Effector CD8-positive, alpha-beta T cell (primary cell): ENCODE data around the gene PRKCZ.
"Not testable (repeated sequence)": the region's sequence is repeated elsewhere in the genome, so short reads cannot be mapped to it uniquely, and the experiment has no call there.

Experiments
- DNase-seq: peaks from one replicate; lab custom pipeline; 2025; lab: John Stamatoyannopoulos, UW

PRKCZ gene

DNA sequence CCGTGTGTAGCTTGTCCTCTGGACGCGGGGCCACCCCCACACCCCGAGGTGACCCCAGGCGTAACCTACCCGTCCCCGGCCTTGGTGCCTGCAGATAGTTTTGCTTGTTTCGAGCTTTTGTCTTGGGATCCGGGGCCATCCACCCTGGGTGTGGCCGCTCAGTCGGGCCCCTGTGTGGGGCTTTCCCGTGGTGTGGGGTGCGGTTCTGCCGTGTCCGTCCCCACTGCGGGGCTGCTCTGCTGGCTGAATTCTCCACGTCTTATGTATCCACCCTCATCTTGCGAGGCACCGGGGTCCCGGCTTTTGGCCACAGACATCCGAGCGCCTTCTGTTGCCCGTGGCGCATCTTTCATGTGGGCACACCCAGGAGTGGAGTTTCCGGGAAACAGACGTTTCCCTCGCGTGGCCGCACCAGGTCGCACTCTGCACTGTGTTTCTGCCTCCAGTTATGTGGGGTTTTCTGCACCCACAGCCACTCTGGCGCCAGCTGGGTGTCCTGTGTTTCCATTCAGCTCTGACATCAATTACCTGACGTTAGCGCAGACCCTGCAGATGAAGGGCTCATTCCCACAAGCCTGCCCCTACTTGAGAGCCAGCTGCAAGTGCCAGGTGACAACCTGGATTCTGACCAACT lies 64.9 kb downstream of the PRKCZ start:
- DNase-seq: no peak

DNA sequence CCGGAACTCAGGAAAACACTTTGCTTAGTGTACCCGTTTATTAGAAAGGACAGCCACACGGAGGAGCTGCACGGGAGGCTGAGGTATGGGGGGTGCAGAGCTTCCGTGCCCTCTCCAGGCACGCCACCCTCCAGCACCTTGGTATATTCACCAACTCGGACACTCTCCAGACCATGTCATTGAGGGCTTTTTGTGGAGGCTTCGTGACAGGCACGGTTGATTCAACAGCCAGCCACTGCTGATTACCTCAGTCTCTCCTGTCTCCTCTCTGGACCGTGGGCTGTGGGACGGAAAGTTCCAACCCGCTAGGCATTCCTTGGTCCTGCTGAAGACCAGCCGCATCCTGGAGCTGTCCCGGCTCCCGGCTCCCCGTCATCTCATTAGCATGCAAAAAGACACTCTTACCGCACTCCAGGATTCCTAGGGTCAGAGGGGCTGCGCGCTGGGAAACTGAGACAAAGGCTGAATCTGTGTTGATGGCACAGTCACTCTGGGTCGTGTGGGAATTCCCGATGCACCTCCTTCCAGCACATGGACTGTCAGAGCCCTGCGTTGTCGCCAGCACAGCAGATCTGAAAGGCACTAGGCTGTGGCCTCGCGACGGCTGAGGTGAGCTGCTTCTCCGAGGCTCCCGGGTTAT lies 65.6 kb downstream of the PRKCZ start:
- DNase-seq: no peak

GRCh38 chr1:2119886-2120285 lies 69.7 kb downstream of the PRKCZ start:
- no peak for DNase-seq

GRCh38 chr1:2121101-2121691 lies 71.0 kb downstream of the PRKCZ start:
- DNase-seq: no peak

DNA sequence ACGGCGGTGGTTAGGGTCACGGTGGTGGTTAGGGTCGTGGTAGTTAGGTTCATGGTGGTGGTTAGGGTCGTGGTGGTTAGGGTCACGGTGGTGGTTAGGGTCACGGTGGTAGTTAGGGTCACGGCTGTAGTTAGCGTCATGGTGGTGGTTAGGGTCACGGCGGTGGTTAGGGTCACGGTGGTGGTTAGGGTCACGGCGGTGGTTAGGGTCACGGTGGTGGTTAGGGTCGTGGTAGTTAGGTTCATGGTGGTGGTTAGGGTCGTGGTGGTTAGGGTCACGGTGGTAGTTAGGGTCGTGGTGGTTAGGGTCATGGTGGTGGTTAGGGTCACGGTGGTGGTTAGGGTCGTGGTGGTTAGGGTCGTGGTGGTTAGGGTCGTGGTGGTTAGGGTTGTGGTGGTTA lies 71.6 kb downstream of the PRKCZ start:
- DNase-seq: not testable (repeated sequence)

DNA sequence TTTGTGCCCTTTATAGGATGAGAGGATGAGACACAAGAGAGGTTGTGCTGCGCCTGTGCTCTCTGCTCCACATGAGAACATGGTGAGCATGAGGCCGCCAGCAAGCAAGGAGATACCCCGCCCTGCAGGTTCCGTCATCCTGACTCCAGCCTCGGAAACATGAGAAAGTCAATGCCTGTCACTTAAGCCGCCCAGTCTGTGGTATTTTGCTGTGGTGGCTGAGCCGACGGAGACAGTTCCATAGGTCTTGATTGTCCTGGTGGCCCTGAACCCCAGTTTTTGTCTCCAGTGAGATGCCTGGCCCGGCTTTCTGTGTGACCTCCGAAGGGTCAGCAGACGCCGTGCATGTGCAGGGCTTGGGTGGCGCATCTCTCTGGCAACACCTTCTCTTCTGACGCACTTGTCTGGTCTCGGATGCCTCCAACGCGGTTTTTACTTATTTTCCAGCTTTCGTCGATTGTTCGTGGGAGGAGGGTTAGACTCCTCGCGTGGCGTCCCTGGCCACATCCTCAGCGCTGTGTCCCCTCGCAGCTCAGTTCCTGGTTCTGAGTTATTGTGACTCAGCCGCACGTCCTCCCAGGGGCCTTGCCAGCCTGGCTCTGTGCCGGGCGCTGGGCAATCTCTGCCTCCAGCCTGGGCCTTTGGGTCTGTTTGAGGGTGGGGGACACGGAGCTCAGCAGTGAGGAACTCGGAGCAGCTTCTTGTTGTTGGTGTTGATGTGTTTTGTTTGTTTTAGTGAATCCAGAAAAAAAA lies 74.4 kb downstream of the PRKCZ start:
- DNase-seq: no peak

GRCh38 chr1:2125350-2126211 lies 75.4 kb downstream of the PRKCZ start:
- DNase-seq: no peak

- DNase-seq: no peak
Measured at GRCh38 chr1:2126331-2127186, 76.3 kb downstream of the PRKCZ start.

DNA sequence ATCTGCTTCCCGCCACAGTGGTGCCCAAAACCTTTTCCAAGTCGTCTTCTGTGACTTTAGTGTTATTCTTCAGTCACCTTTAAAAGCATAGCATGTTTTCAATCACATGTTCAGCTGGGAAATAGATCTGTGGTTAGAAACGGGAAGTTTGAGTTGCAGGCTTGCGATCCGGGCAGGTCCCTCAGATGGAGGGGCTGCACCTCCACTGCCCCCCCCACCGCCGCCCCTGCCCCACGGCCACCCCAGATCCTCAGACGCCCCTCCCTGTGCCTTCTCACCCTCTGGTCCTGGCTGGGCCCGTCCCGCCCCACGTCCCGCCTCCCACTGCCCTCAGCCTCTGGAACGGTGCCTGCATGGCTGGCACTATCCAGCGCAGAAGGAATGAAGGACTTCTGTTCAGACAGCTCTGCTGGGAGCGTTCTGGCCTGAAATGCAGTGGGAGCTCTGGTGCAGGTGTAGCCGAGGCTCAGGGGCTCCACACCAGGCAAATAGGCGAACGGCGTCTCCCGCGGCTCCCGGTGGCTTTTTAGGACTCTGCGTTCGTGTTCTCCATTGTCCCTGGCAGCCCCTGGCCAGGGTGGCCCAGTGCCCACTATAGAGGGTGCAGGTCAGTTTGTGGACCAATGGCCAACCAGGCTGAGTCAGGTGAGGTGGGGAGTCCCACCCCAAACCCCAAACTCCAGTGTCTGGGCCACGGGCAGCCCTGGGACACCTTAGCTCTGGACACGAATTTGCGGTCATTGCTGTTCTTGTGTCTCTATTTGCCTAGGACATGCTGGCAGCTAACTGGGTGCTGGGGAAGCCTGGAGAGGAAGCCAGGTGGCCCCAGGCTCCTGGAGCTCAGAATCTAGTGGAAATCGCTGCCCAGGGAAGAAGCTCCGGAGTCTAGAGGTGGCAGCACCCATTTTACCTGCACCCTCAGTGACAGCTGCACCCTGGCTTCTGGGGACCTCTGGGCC lies 77.3 kb downstream of the PRKCZ start:
- no peak for DNase-seq

- DNase-seq: no peak
Measured at GRCh38 chr1:2128189-2128901, 78.1 kb downstream of the PRKCZ start.

GRCh38 chr1:2129256-2129943 lies 79.2 kb downstream of the PRKCZ start:
- no peak for DNase-seq

- DNase-seq: no peak
Measured at GRCh38 chr1:2130156-2130555, 79.9 kb downstream of the PRKCZ start.

DNA sequence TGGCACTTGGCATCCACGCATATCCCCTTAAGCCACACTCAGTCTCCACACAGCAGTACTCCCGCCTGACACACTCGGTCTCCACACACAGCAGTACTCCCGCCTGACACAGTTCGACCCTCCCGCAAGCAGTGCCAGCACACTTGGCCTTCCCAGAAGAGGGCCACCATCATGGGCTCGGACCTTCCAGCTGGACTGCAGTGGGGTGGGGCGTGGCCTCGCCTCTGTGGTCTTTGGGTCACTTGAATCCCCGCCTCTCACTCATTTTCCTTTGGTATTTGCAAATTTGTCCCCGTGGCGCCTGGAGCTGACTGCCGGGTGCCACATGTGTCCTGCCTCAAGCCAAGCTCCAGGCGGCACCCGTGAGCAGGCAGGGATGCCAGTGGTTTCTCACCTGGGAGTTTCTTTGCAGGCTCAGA lies 80.7 kb downstream of the PRKCZ start:
- no peak for DNase-seq

DNA sequence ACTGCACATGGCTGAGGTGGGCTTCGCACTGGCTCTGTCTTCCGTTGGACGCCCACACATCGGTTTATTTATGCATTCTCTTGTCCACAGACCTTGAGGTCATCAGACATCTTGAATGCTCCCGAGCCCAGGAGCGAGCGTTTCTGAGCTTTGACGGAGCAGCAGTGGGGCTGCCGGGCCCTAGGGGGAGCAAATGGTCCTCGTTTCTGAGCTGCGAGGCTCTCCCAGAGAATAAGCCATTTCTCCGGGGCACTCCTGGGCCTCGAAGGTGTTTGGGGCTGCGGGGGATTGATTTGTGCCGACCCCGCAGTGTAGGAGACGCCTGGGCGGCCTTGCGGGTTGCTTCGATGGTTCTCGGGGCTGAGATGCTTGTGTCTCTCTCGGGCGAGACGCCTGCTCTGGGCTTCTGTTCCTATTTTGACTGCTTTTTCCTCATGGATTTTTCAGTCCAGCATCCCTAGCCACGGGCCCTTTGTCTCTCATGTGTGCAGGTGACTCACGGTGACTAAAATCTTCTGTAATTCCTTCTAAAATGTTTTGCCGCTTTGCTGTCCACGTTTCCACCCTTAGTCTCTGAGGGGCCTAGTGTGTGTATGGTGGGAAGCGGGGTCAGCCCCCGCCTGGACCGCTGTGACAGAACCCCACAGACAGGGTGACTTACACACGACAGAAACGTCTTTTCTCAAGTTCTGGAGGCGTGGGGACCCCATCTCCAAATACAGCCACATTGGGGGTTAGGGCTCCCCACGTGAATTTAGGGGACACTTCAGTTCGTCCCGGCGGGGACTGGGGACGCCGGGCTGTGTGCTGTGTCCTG lies 82.2 kb downstream of the PRKCZ start:
- no peak for DNase-seq

DNA sequence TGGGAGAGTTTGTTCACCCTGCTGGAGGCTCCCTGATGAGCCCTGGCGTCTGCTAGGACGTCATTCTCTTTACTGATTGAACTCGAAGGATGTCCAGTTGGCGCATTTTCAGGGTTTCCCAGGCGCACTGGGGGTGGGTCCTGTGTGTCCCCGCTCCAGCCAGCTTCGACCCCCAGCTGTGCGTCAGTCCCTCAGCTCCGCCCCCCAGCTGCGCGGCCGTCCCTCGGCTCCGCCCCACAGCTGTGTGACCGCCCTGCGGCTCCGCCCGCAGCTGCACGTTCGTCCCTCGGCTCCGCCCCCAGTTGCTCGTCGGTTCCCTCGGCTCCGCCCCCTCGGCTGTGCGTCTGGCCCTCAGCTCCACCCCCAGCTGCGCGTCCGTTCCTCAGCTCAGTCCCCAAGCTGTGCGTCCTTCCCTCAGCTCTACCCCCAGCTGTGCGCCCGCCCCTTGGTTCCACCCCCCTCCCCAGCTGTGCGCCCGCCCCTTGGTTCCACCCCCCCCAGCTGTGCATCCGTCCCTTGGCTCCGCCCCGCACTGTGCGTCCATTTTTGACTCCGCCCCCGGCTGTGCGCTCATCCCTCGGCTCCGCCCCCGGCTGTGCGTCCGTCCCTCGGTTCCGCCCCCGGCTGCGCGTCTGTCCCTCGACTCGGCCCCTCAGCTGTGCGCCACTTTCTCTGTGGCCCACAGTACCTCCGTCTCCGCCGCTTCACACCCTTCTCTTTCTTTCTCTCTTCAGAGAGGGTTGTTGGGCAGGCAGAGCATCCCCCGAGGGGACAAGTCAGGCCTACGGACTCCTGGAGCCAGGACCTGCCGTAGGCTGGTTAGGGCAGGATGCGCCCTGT lies 83.0 kb downstream of the PRKCZ start:
- DNase-seq: peak; percentile 99

GRCh38 chr1:2133879-2134215 lies 83.6 kb downstream of the PRKCZ start:
- DNase-seq: no peak

- DNase-seq: no peak
Measured at GRCh38 chr1:2134266-2134620, 84.0 kb downstream of the PRKCZ start.
